Cardiac septum (tissue), 1 donor: ENCODE results near the gene PIGR. TPM values are rescaled to one million over a fixed set of nuclear protein-coding genes. Genes with fewer than 3 reads are reported as not detected.

Experiments
- total RNA-seq: library from RNA; stranded (reverse); fragmentation: NEBNext Ultra II Directional; extraction: Animal tissue kit (Norgen Biotek cat#: 25700); gene quantifications from one replicate; pipeline ENCODE4 v1.2.1, GENCODE V29; 2021
- donor health status: DM: no; HTN: no; CAD: no.

The PIGR gene
- total RNA-seq, 1 donor from 2014 or later = 0.22 TPM

Other genes with a start within 250 kb of the PIGR start
- gene IL19, start 175.7 kb downstream of the PIGR start, total RNA-seq = not detected
- 0.43 TPM for gene IL10, start 174.0 kb downstream of the PIGR start, total RNA-seq
- not detected for gene IL20, start 80.8 kb downstream of the PIGR start, total RNA-seq
- not detected for gene IL24, start 49.0 kb downstream of the PIGR start, total RNA-seq
- 4.4 TPM for gene FCMR, start 24.5 kb downstream of the PIGR start, total RNA-seq
- gene FCAMR, start 24.0 kb upstream of the PIGR start, total RNA-seq = not detected
- gene C1orf116, start 86.3 kb upstream of the PIGR start, total RNA-seq = 0.70 TPM
- gene YOD1, start 104.7 kb upstream of the PIGR start, total RNA-seq = 7.2 TPM
- 49.9 TPM for gene PFKFB2, start 106.8 kb upstream of the PIGR start, total RNA-seq
- gene C4BPB, start 142.4 kb upstream of the PIGR start, total RNA-seq = 0.24 TPM
- not detected for gene C4BPA, start 157.8 kb upstream of the PIGR start, total RNA-seq